Activated CD4-positive, CD25-positive, alpha-beta regulatory T cell treated with anti-CD3 and anti-CD28 coated beads, Interleukin-2, amount 50 U/mL, for 24 hours (primary cell): ENCODE data around the gene MEGF10.

ENCODE experiments used
- ATAC-seq, 2 donors: fragments of 150-1000 bp; cut with Tn5 transposase; one replicate each; pipeline ENCODE4 v1.10.0; 2021; ENCODE audit warnings: mild to moderate bottlenecking in 1 of 2, moderate library complexity in 1 of 2

The MEGF10 gene

GRCh38 chr5:127326976-127327755 is 36.6 kb downstream of the MEGF10 start:
- ATAC-seq, result no peak

- no peak for ATAC-seq
These were observed 39.5 kb downstream of the MEGF10 start for GRCh38 chr5:127330116-127330515.

- ATAC-seq, result no peak
These were observed 41.5 kb downstream of the MEGF10 start for GRCh38 chr5:127331890-127332649.

- ATAC-seq, result no peak
These were observed 42.9 kb downstream of the MEGF10 start for GRCh38 chr5:127333483-127333882.

GRCh38 chr5:127335381-127335780 is 44.8 kb downstream of the MEGF10 start:
- ATAC-seq, result no peak

- ATAC-seq, result no peak
These were observed 47.3 kb downstream of the MEGF10 start for GRCh38 chr5:127337876-127338275.

GRCh38 chr5:127338501-127338900 is 47.9 kb downstream of the MEGF10 start:
- no peak for ATAC-seq

- no peak for ATAC-seq
These were observed 50.0 kb downstream of the MEGF10 start for GRCh38 chr5:127340606-127341005.

- ATAC-seq, result no peak
These were observed 51.8 kb downstream of the MEGF10 start for GRCh38 chr5:127342364-127342763.

GRCh38 chr5:127343313-127343712 is 52.7 kb downstream of the MEGF10 start:
- ATAC-seq, result no peak

GRCh38 chr5:127343866-127344265 is 53.3 kb downstream of the MEGF10 start:
- no peak for ATAC-seq

GRCh38 chr5:127344931-127345330 is 54.3 kb downstream of the MEGF10 start:
- ATAC-seq, result no peak

- no peak for ATAC-seq
These were observed 60.8 kb downstream of the MEGF10 start for GRCh38 chr5:127351418-127351817.

GRCh38 chr5:127352068-127352467 is 61.5 kb downstream of the MEGF10 start:
- no peak for ATAC-seq

- no peak for ATAC-seq
These were observed 62.7 kb downstream of the MEGF10 start for GRCh38 chr5:127353327-127353726.

GRCh38 chr5:127353796-127354195 is 63.2 kb downstream of the MEGF10 start:
- no peak for ATAC-seq

- ATAC-seq, result no peak
These were observed 64.7 kb downstream of the MEGF10 start for GRCh38 chr5:127355337-127355736.

GRCh38 chr5:127358284-127358683 is 67.7 kb downstream of the MEGF10 start:
- no peak for ATAC-seq

GRCh38 chr5:127358740-127359139 is 68.1 kb downstream of the MEGF10 start:
- no peak for ATAC-seq

GRCh38 chr5:127359502-127359901 is 68.9 kb downstream of the MEGF10 start:
- ATAC-seq, result no peak

GRCh38 chr5:127363403-127363802 is 72.8 kb downstream of the MEGF10 start:
- no peak for ATAC-seq

- ATAC-seq, result no peak
These were observed 76.4 kb downstream of the MEGF10 start for GRCh38 chr5:127367029-127367428.

GRCh38 chr5:127367946-127368465 is 77.4 kb downstream of the MEGF10 start:
- no peak for ATAC-seq

GRCh38 chr5:127369796-127370195 is 79.2 kb downstream of the MEGF10 start:
- no peak for ATAC-seq
